ENCODE data around the gene OLR1. TPM values are rescaled to one million over a fixed set of nuclear protein-coding genes. Genes with fewer than 3 reads are reported as not detected.

OLR1 gene
- total RNA-seq, 1 donor from 2014 or later, result 0.98 TPM

GRCh38 chr12:10167599-10167998 lies 4.3 kb downstream of the OLR1 start:
- Mint-ChIP-seq H3K9me3 (ENCODE audit: unreplicated experiment) (no peaks in the 10 kb centered on the region), H3K27ac (ENCODE audit: unreplicated experiment) (no peak overlapping the region), H3K36me3 (ENCODE audit: low read depth, unreplicated experiment) (no peaks in the 10 kb centered on the region), H3K4me1 (ENCODE audit: low read depth, unreplicated experiment) (peaks cover 5% of the 10 kb centered on the region), H3K27me3 (ENCODE audit: low read depth, unreplicated experiment) (peaks cover 1% of the 10 kb centered on the region), H3K4me3 (ENCODE audit: unreplicated experiment) (no peak overlapping the region)
- Histone ChIP-seq H3K27ac (ENCODE audit: low read depth, low read length) (no peak overlapping the region), H3K9me3 (ENCODE audit: insufficient read depth, low read depth, low read length) (no peaks in the 10 kb centered on the region), H4K20me1 (ENCODE audit: insufficient read depth, low read length) (no peaks in the 10 kb centered on the region), H3K9ac (ENCODE audit: low read length) (no peak overlapping the region), H3K4me3 (ENCODE audit: insufficient read depth, low read depth, low read length) (no peak overlapping the region), H3K4me2 (ENCODE audit: low read length) (no peak overlapping the region), H2AFZ (ENCODE audit: low read depth, low read length) (no peak overlapping the region), H3K4me1 (ENCODE audit: insufficient read depth, low read length) (no peaks in the 10 kb centered on the region), H3K27me3 (ENCODE audit: insufficient read depth, low read length) (no peaks in the 10 kb centered on the region), H3K79me2 (ENCODE audit: insufficient read depth, low read length) (no peaks in the 10 kb centered on the region), H3K36me3 (ENCODE audit: insufficient read depth, low read length) (no peaks in the 10 kb centered on the region)
- FAIRE-seq, result no peak
- no peak for DNase-seq (ENCODE audit: low read depth)
- TF ChIP-seq EZH2 (IDR thresholded peaks at IDR 0.05; ENCODE audit: insufficient read depth, low read length) (no peak), CTCF (IDR thresholded peaks at IDR 0.05; ENCODE audit: insufficient read depth, low read depth, low read length) (no peak)

- no peak overlapping the region for H2AFZ ChIP-seq (ENCODE audit: low read depth, low read length)
- Mint-ChIP-seq H3K27ac (ENCODE audit: unreplicated experiment) (no peak overlapping the region), H3K9me3 (ENCODE audit: unreplicated experiment) (no peaks in the 10 kb centered on the region), H3K36me3 (ENCODE audit: low read depth, unreplicated experiment) (no peaks in the 10 kb centered on the region), H3K4me1 (ENCODE audit: low read depth, unreplicated experiment) (peaks cover 2% of the 10 kb centered on the region), H3K27me3 (ENCODE audit: low read depth, unreplicated experiment) (peaks cover 3% of the 10 kb centered on the region), H3K4me3 (ENCODE audit: unreplicated experiment) (no peak overlapping the region)
- H3K36me3 ChIP-seq (ENCODE audit: insufficient read depth, low read length), result no peaks in the 10 kb centered on the region
- H3K9me3 ChIP-seq (ENCODE audit: insufficient read depth, low read depth, low read length), result no peaks in the 10 kb centered on the region
- no peak for FAIRE-seq
- TF ChIP-seq CTCF (IDR thresholded peaks at IDR 0.05; ENCODE audit: insufficient read depth, low read depth, low read length) (no peak), EZH2 (IDR thresholded peaks at IDR 0.05; ENCODE audit: insufficient read depth, low read length) (no peak)
- H3K27me3 ChIP-seq (ENCODE audit: insufficient read depth, low read length), result no peaks in the 10 kb centered on the region
- no peak overlapping the region for H3K9ac ChIP-seq (ENCODE audit: low read length)
- H3K4me2 ChIP-seq (ENCODE audit: low read length), result no peak overlapping the region
- H4K20me1 ChIP-seq (ENCODE audit: insufficient read depth, low read length), result no peaks in the 10 kb centered on the region
- no peak for DNase-seq (ENCODE audit: low read depth)
- no peaks in the 10 kb centered on the region for H3K4me1 ChIP-seq (ENCODE audit: insufficient read depth, low read length)
- H3K27ac ChIP-seq (ENCODE audit: low read depth, low read length), result no peak overlapping the region
- no peak overlapping the region for H3K4me3 ChIP-seq (ENCODE audit: insufficient read depth, low read depth, low read length)
- H3K79me2 ChIP-seq (ENCODE audit: insufficient read depth, low read length), result no peaks in the 10 kb centered on the region
Measured at GRCh38 chr12:10165421-10165820, 6.5 kb downstream of the OLR1 start.

- Mint-ChIP-seq H3K27ac (ENCODE audit: unreplicated experiment) (no peak overlapping the region), H3K27me3 (ENCODE audit: low read depth, unreplicated experiment) (peaks cover 8% of the 10 kb centered on the region), H3K9me3 (ENCODE audit: unreplicated experiment) (no peaks in the 10 kb centered on the region), H3K36me3 (ENCODE audit: low read depth, unreplicated experiment) (no peaks in the 10 kb centered on the region), H3K4me3 (ENCODE audit: unreplicated experiment) (no peak overlapping the region), H3K4me1 (ENCODE audit: low read depth, unreplicated experiment) (no peaks in the 10 kb centered on the region)
- Histone ChIP-seq H3K4me2 (ENCODE audit: low read length) (no peak overlapping the region), H3K79me2 (ENCODE audit: insufficient read depth, low read length) (no peaks in the 10 kb centered on the region), H3K36me3 (ENCODE audit: insufficient read depth, low read length) (no peaks in the 10 kb centered on the region), H2AFZ (ENCODE audit: low read depth, low read length) (no peak overlapping the region), H3K4me1 (ENCODE audit: insufficient read depth, low read length) (no peaks in the 10 kb centered on the region), H3K27ac (ENCODE audit: low read depth, low read length) (no peak overlapping the region), H3K4me3 (ENCODE audit: insufficient read depth, low read depth, low read length) (no peak overlapping the region), H3K9me3 (ENCODE audit: insufficient read depth, low read depth, low read length) (no peaks in the 10 kb centered on the region), H4K20me1 (ENCODE audit: insufficient read depth, low read length) (no peaks in the 10 kb centered on the region), H3K9ac (ENCODE audit: low read length) (no peak overlapping the region), H3K27me3 (ENCODE audit: insufficient read depth, low read length) (no peaks in the 10 kb centered on the region)
- DNase-seq (ENCODE audit: low read depth), result no peak
- FAIRE-seq, result no peak
- no peak for TF ChIP-seq CTCF (IDR thresholded peaks at IDR 0.05; ENCODE audit: insufficient read depth, low read depth, low read length)
- no peak for TF ChIP-seq EZH2 (IDR thresholded peaks at IDR 0.05; ENCODE audit: insufficient read depth, low read length)
Measured at GRCh38 chr12:10163084-10163483, 8.8 kb downstream of the OLR1 start.
